Neural cell (in vitro differentiated cells): ENCODE measurements around the gene ADGRL3. TPM values are rescaled to one million over a fixed set of nuclear protein-coding genes. Genes with fewer than 3 reads are reported as not detected.

Experiments used
- H2AFZ ChIP-seq: fragments of 200-600, 300-800 bp; sonication (generic), shearing (Covaris generic); 2 replicates; pipeline ENCODE4 v1.6.0; 2014; ENCODE audit warnings: low read depth, mild to moderate bottlenecking, antibody characterized with exemption, low read length, moderate library complexity
- H3F3A ChIP-seq: fragments of 200-600 bp; shearing (Covaris generic); 2 replicates; pipeline ENCODE4 v1.6.1; 2016; ENCODE audit warnings: mild to moderate bottlenecking, moderate library complexity, mixed read lengths, antibody characterized with exemption, low read length; ENCODE audit not compliant: insufficient read depth, poor library complexity, severe bottlenecking
- H3K27ac ChIP-seq: fragments of 200-600, 300-800 bp; sonication (generic), shearing (Covaris generic); 2 replicates; pipeline ENCODE4 v1.5.1; 2014; ENCODE audit warnings: mild to moderate bottlenecking, low read length, moderate library complexity
- H3K27me3 ChIP-seq: fragments of 300-800, 200-600 bp; sonication (generic), shearing (Covaris generic); 2 replicates; pipeline ENCODE4 v1.6.0; 2014; ENCODE audit warnings: mild to moderate bottlenecking, low read depth, low read length, moderate library complexity; ENCODE audit not compliant: insufficient read depth
- H3K36me3 ChIP-seq: fragments of 300-800, 200-600 bp; sonication (generic), shearing (Covaris generic); 2 replicates; pipeline ENCODE4 v1.5.1; 2014; ENCODE audit warnings: mild to moderate bottlenecking, antibody characterized with exemption, low read length, moderate library complexity; ENCODE audit not compliant: insufficient read depth
- H3K4me2 ChIP-seq: fragments of 300-800, 200-600 bp; sonication (generic), shearing (Covaris generic); 2 replicates; pipeline ENCODE4 v1.6.0; 2014; ENCODE audit warnings: mild to moderate bottlenecking, low read length
- H3K4me3 ChIP-seq: fragments of 300-800, 200-600 bp; sonication (generic), shearing (Covaris generic); 2 replicates; pipeline ENCODE4 v1.5.1; 2014; ENCODE audit warnings: mild to moderate bottlenecking, low read length, moderate library complexity
- H3K79me2 ChIP-seq: fragments of 200-600 bp; shearing (Covaris generic); replicated peaks from 2 replicates; pipeline ENCODE4 v1.6.0; 2014; ENCODE audit warnings: mild to moderate bottlenecking, low read length, moderate library complexity; ENCODE audit not compliant: insufficient read depth
- H3K9ac ChIP-seq: fragments of 300-800, 200-600 bp; sonication (generic), shearing (Covaris generic); 2 replicates; pipeline ENCODE4 v1.6.1; 2016; ENCODE audit warnings: mild to moderate bottlenecking, low read length, mixed read lengths
- H3K9me2 ChIP-seq: fragments of 200-600 bp; shearing (Covaris generic); 2 replicates; pipeline ENCODE4 v1.6.1; 2016; ENCODE audit warnings: mild to moderate bottlenecking, low read length, mixed read lengths; ENCODE audit not compliant: insufficient read depth
- H3K9me3 ChIP-seq: fragments of 200-600, 300-800 bp; sonication (generic), shearing (Covaris generic); 2 replicates; pipeline ENCODE4 v1.6.1; 2016; ENCODE audit warnings: mild to moderate bottlenecking, mixed run types, low read length, moderate library complexity, mixed read lengths
- H4K20me1 ChIP-seq: fragments of 200-600 bp; shearing (Covaris generic); 2 replicates; pipeline ENCODE4 v1.6.1; 2016; ENCODE audit warnings: mild to moderate bottlenecking, mixed run types; ENCODE audit not compliant: insufficient read depth
- CTCF ChIP-seq: fragments of 450-650 bp; IDR thresholded peaks from 2 replicates; pipeline ENCODE4 v1.5.1; 2014; ENCODE audit warnings: antibody characterized with exemption, mild to moderate bottlenecking, moderate library complexity; ENCODE audit not compliant: poor library complexity, severe bottlenecking
- EP300 ChIP-seq: fragments of 450-650 bp; conservative IDR thresholded peaks from 2 replicates; pipeline ENCODE4 v1.6.1; 2014; ENCODE audit warnings: antibody characterized with exemption, mild to moderate bottlenecking, moderate library complexity; ENCODE audit not compliant: poor library complexity, severe bottlenecking
- EZH2 ChIP-seq: fragments of 200-600, 300-800 bp; shearing (Covaris generic), sonication (generic); IDR thresholded peaks from 2 replicates; pipeline ENCODE4 v1.6.1; 2014; ENCODE audit warnings: antibody characterized with exemption, low read length, borderline replicate concordance, mild to moderate bottlenecking; ENCODE audit not compliant: insufficient read depth, poor library complexity, severe bottlenecking
- MXI1 ChIP-seq: fragments of 450-650 bp; conservative IDR thresholded peaks from 2 replicates; pipeline ENCODE4 v1.6.1; 2014; ENCODE audit warnings: antibody characterized with exemption, mild to moderate bottlenecking; ENCODE audit not compliant: poor library complexity, severe bottlenecking
- POLR2AphosphoS5 ChIP-seq: IDR thresholded peaks from 2 replicates; pipeline ENCODE4 v1.6.1; 2012
- RAD21 ChIP-seq: fragments of 450-650 bp; conservative IDR thresholded peaks from 2 replicates; pipeline ENCODE4 v1.6.1; 2014; ENCODE audit warnings: antibody characterized with exemption, mild to moderate bottlenecking, moderate library complexity
- REST ChIP-seq: IDR thresholded peaks from 2 replicates; pipeline ENCODE4 v1.6.1; 2012; ENCODE audit warnings: borderline replicate concordance
- SMC3 ChIP-seq: fragments of 450-650 bp; conservative IDR thresholded peaks from 2 replicates; pipeline ENCODE4 v1.6.1; 2014; ENCODE audit warnings: antibody characterized with exemption, mild to moderate bottlenecking, moderate library complexity; ENCODE audit not compliant: poor library complexity
- TAF1 ChIP-seq: IDR thresholded peaks from 2 replicates; pipeline ENCODE4 v1.6.1; 2012; ENCODE audit warnings: low read depth
- polyA plus RNA-seq: library from polyadenylated mRNA; depleted of rRNA; stranded (reverse); fragments of >200 nt; gene quantifications from 2 replicates; pipeline ENCODE4 v1.2.3, GENCODE V29; 2014

Gene ADGRL3
- polyA plus RNA-seq, 1 donor from 2014 or later = 99.4 TPM

- Histone ChIP-seq H3K9me3 (no peaks in the 10 kb centered on the region), H4K20me1 (no peaks in the 10 kb centered on the region), H3K36me3 (no peaks in the 10 kb centered on the region), H3F3A (no peaks in the 10 kb centered on the region), H3K9ac (no peak overlapping the region), H3K4me2 (no peak overlapping the region), H3K9me2 (no peaks in the 10 kb centered on the region), H3K4me3 (no peak overlapping the region), H3K79me2 (peaks cover 18% of the 10 kb centered on the region), H3K27ac (no peak overlapping the region), H2AFZ (no peak overlapping the region), H3K27me3 (no peaks in the 10 kb centered on the region)
- TF ChIP-seq MXI1 (no peak), SMC3 (no peak), TAF1 (no peak), POLR2AphosphoS5 (no peak), REST (no peak), RAD21 (no peak), EP300 (no peak), CTCF (no peak), EZH2 (no peak)
These were observed 118.3 kb downstream of the ADGRL3 start for GRCh38 chr4:61318431-61318830.

GRCh38 chr4:61319156-61319555 is 119.0 kb downstream of the ADGRL3 start:
- Histone ChIP-seq H3K9ac (no peak overlapping the region), H3F3A (no peaks in the 10 kb centered on the region), H3K9me2 (no peaks in the 10 kb centered on the region), H3K4me2 (no peak overlapping the region), H3K36me3 (no peaks in the 10 kb centered on the region), H2AFZ (no peak overlapping the region), H4K20me1 (no peaks in the 10 kb centered on the region), H3K27ac (no peak overlapping the region), H3K4me3 (no peak overlapping the region), H3K79me2 (peaks cover 18% of the 10 kb centered on the region), H3K27me3 (no peaks in the 10 kb centered on the region), H3K9me3 (no peaks in the 10 kb centered on the region)
- TF ChIP-seq CTCF (no peak), EP300 (no peak), SMC3 (no peak), EZH2 (no peak), RAD21 (no peak), REST (no peak), MXI1 (no peak)
